Lung (tissue), 12 donors: ENCODE data around the gene UGGT1. TPM values are rescaled to one million over a fixed set of nuclear protein-coding genes. Genes with fewer than 3 reads are reported as not detected.

Experiments used
- ATAC-seq: fragments of 200-7000 bp; cut with Tn5 transposase; one replicate; pipeline ENCODE4 v1.9.1; 2020; ENCODE audit warnings: moderate number of reproducible peaks; ENCODE audit not compliant: insufficient read depth, low FRiP score
- DNase-seq, 3 donors: peaks; one replicate each; pipeline ENCODE4 v3.0.0-alpha.2; 2013 to 2017
- H3K27ac ChIP-seq, 2 donors: one replicate each; pipeline ENCODE4 v1.5.1; 2013; ENCODE audit warnings: mild to moderate bottlenecking in 2 of 2, moderate library complexity in 2 of 2, control low read depth in 1 of 2, inconsistent platforms in 1 of 2, low read depth in 1 of 2, low read length in 1 of 2
- H3K27me3 ChIP-seq, 3 donors: one replicate each; pipeline ENCODE4 v1.5.1; 2013; ENCODE audit warnings: low read length in 2 of 3; ENCODE audit not compliant: control insufficient read depth in 3 of 3, insufficient read depth in 3 of 3
- H3K36me3 ChIP-seq, 4 donors: one replicate each; pipeline ENCODE4 v1.5.1; 2013; ENCODE audit warnings: low read length in 4 of 4, mild to moderate bottlenecking in 1 of 4, moderate library complexity in 1 of 4; ENCODE audit not compliant: control insufficient read depth in 4 of 4, insufficient read depth in 4 of 4
- H3K4me1 ChIP-seq, 5 donors: one replicate each; pipeline ENCODE4 v1.5.1; 2013; ENCODE audit warnings: low read length in 5 of 5, mild to moderate bottlenecking in 2 of 5, moderate library complexity in 1 of 5; ENCODE audit not compliant: control insufficient read depth in 5 of 5, insufficient read depth in 5 of 5
- H3K4me3 ChIP-seq: one replicate; pipeline ENCODE4 v1.5.1; 2013; ENCODE audit warnings: mild to moderate bottlenecking, control low read depth, moderate library complexity
- H3K9ac ChIP-seq, 2 donors: one replicate each; pipeline ENCODE4 v1.5.1; 2013; ENCODE audit warnings: low read length in 2 of 2, control low read depth in 1 of 2; ENCODE audit not compliant: insufficient read depth in 1 of 2
- H3K9me3 ChIP-seq, 4 donors: one replicate each; pipeline ENCODE4 v1.5.1; 2013; ENCODE audit warnings: low read length in 3 of 4, mild to moderate bottlenecking in 1 of 4, moderate library complexity in 1 of 4; ENCODE audit not compliant: control insufficient read depth in 4 of 4, insufficient read depth in 3 of 4
- WGBS, 2 donors: extraction: QIAGEN DNeasy Blood & Tissue Kit; methylation state at CpG; one replicate each; pipeline ENCODE4 v1.1.7; 2013; 5-methylcytosine and 5-hydroxymethylcytosine counted together
- polyA plus RNA-seq, 2 donors: library from polyadenylated mRNA; stranded (reverse); fragments of 200-250 nt; gene quantifications; one replicate each; pipeline ENCODE4 v1.2.1, GENCODE V29; 2013
- total RNA-seq, 2 donors: library from RNA; depleted of rRNA in 1 of 2; stranded (reverse); fragments of >200 nt in 1 of 2; gene quantifications; one replicate each; pipeline ENCODE4 v1.2.1, GENCODE V29; 2014 to 2021
- TF ChIP-seq, protein P1 (sequence below): IDR thresholded peaks from 2 replicates; pipeline ENCODE4 v1.5.1; 2012; ENCODE audit warnings: mild to moderate bottlenecking; ENCODE audit errors: control extremely low read depth, extremely low read depth
- donor health status: control.
- donor health status: control.
- donor health status: Bipolar disorder and iron deficiency.
- donor health status: healthy.
- donor health status: DM: yes; HTN: yes; CAD: no.

The UGGT1 gene
- total and polyA plus RNA-seq, 4 donors, result 9.4 to 57.7 (median 32.8) TPM

- Histone ChIP-seq H3K4me3 (no peak overlapping the region), H3K36me3 (peaks cover 19 to 39% (median 25%) of the 10 kb centered on the region in 4 donors), H3K4me1 (peaks cover 0 to 6% (median 0%) of the 10 kb centered on the region in 5 donors), H3K27me3 (no peaks in the 10 kb centered on the region), H3K27ac (peak overlapping the region in 1 of 2 donors; percentile 51), H3K9ac (no peak overlapping the region), H3K9me3 (no peaks in the 10 kb centered on the region)
- 95 to 98% methylated on average over 6 of the region's 6 CpGs for WGBS, 2 donors
- DNase-seq (no peak), ATAC-seq (no peak)
- TF ChIP-seq, protein P1, sequence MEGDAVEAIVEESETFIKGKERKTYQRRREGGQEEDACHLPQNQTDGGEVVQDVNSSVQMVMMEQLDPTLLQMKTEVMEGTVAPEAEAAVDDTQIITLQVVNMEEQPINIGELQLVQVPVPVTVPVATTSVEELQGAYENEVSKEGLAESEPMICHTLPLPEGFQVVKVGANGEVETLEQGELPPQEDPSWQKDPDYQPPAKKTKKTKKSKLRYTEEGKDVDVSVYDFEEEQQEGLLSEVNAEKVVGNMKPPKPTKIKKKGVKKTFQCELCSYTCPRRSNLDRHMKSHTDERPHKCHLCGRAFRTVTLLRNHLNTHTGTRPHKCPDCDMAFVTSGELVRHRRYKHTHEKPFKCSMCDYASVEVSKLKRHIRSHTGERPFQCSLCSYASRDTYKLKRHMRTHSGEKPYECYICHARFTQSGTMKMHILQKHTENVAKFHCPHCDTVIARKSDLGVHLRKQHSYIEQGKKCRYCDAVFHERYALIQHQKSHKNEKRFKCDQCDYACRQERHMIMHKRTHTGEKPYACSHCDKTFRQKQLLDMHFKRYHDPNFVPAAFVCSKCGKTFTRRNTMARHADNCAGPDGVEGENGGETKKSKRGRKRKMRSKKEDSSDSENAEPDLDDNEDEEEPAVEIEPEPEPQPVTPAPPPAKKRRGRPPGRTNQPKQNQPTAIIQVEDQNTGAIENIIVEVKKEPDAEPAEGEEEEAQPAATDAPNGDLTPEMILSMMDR, result no peak
Measured at GRCh38 chr2:128185576-128185975, 94.6 kb downstream of the UGGT1 start.

DNA sequence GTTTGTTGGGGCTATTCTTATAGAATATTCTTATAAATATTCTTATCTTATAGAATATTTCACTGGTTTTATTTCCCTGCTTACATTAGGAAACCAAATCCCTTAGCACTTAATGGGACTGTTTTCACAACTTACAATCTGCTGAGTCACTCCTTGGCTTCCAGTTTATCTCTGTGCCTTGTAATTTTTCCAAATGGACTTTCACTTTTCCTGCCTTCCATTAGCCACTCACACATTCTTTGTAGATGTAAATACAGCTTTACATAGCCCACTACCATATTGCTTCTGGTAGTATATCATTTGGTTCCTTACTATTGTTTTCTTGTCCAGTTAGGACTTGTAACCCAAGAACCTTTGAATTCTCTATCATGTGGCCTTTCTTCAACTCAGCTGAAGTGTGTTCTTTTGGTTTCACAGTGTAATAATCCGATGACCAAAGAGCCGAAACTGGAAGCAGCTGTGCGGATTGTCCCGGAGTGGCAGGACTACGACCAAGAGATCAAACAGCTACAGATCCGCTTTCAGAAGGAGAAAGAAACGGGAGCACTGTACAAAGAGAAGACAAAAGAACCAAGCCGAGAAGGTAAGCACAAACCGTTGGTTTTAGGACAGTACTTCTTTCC is 96.1 kb downstream of the UGGT1 start:
- no peaks in the 10 kb centered on the region for H3K27me3 ChIP-seq
- 96% methylated on average over 9 of the region's 9 CpGs for WGBS, 2 donors
- H3K9me3 ChIP-seq, result no peaks in the 10 kb centered on the region
- H3K27ac ChIP-seq, result peak overlapping the region in 1 of 2 donors; percentile 10
- ATAC-seq (no peak), DNase-seq (no peak)
- peaks cover 0 to 6% (median 0%) of the 10 kb centered on the region in 5 donors for H3K4me1 ChIP-seq
- peaks cover 14 to 32% (median 20%) of the 10 kb centered on the region in 4 donors for H3K36me3 ChIP-seq
- TF ChIP-seq, protein P1, result no peak
- H3K9ac ChIP-seq, result no peak overlapping the region
- no peak overlapping the region for H3K4me3 ChIP-seq

- Histone ChIP-seq H3K27me3 (no peaks in the 10 kb centered on the region), H3K9ac (no peak overlapping the region), H3K4me1 (peaks cover 6 to 29% (median 7%) of the 10 kb centered on the region in 5 donors), H3K9me3 (no peaks in the 10 kb centered on the region), H3K27ac (no peak overlapping the region), H3K4me3 (no peak overlapping the region), H3K36me3 (peaks cover 0 to 8% (median 5%) of the 10 kb centered on the region in 4 donors)
- WGBS, 2 donors, result 27 to 51% methylated on average over 6 of the region's 6 CpGs
- no peak for ATAC-seq
- no peak for DNase-seq
- TF ChIP-seq, protein P1, result no peak
Measured at GRCh38 chr2:128195435-128195984, 104.5 kb downstream of the UGGT1 start.
